NCI-H2227 (cell line): ENCODE measurements around the gene TUBB1.

Experiments
- DNase-seq: peaks from one replicate; lab custom pipeline; 2025; ENCODE audit not compliant: unreplicated experiment; lab: John Stamatoyannopoulos, UW

TUBB1 gene

DNA sequence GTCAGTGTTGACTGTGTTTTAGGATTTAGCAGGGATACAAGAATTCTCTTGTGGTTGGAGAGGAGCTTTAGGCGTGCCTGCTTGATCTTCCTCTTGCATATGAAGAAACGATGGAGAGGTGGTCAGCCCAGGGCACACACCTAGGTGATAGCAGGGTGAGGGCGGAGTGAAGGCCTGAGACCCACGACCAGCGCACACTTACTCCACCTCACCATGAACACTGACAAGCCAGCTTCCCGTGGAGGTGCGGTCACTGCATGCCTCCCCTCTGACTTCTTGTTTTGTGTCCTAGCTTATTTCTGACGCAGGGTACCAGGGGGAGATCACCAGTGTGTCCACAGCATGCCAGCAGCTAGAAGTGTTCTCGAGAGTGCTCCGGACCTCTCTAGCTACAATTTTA is 30.0 kb upstream of the TUBB1 start:
- no peak for DNase-seq

DNA sequence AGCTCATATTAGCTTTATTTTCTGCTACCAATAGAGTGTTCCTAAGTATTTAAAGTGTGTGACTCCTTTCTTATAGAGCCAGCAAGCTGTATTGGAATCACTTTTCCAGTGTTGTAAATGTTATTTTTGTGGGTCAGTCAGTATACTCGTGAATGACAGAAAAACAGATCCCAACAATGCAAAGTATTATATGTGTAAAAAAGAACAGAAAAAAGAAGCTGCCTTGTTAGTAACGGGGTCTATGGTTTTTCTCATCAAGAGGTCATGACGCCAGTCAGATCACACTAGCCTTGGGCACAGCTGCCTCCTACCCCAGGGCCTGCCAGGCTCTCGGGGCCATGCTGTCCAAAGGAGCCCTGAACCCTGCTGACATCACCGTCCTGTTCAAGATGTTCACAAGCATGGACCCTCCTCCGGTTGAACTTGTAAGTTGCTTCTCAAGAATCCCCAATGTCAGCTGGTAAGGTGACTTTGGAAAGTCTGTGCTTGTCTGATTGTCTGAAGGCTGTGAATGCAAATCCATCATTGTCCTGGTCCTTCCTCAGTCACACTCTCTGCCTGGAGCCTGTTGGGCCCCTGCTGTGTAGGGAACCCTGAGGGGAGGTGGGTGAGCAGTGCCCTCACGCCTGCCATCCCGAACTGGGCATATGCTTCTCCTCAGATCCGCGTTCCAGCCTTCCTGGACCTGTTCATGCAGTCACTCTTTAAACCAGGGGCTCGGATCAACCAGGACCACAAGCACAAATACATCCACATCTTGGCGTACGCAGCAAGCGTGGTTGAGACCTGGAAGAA is 28.4 kb upstream of the TUBB1 start:
- DNase-seq: no peak

DNA sequence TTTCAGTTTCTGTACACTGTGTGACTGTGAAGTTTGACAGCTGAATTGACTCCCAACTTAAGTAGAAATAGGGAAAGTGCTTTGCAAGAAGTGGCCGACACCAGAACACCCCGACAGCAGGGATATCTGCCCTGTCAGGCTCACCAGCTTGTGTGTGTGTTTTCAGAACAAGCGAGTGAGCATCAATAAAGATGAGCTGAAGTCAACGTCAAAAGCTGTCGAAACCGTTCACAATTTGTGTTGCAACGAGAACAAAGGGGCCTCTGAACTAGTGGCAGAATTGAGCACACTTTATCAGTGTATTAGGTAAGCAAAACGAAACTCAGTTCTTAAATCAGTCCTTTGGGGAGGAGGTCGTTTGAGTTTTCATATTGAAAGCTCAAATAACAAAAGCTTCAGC is 27.5 kb upstream of the TUBB1 start:
- DNase-seq: no peak

DNA sequence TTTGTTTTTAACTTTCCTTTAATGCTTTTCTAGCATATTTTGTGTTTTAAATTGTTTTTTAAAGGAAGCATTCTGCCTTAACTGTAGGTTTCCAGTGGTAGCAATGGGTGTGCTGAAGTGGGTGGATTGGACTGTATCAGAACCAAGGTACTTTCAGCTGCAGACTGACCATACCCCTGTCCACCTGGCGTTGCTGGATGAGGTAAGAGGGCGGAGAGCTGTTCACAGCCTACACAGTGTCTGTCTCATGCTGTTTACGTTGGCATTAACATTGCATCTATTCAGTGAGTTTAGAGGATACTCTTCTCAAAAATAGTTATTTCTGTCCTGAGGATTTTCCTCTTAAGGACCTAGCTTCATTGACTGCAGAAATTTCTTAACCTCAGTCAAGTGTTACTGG is 26.3 kb upstream of the TUBB1 start:
- DNase-seq: no peak

DNA sequence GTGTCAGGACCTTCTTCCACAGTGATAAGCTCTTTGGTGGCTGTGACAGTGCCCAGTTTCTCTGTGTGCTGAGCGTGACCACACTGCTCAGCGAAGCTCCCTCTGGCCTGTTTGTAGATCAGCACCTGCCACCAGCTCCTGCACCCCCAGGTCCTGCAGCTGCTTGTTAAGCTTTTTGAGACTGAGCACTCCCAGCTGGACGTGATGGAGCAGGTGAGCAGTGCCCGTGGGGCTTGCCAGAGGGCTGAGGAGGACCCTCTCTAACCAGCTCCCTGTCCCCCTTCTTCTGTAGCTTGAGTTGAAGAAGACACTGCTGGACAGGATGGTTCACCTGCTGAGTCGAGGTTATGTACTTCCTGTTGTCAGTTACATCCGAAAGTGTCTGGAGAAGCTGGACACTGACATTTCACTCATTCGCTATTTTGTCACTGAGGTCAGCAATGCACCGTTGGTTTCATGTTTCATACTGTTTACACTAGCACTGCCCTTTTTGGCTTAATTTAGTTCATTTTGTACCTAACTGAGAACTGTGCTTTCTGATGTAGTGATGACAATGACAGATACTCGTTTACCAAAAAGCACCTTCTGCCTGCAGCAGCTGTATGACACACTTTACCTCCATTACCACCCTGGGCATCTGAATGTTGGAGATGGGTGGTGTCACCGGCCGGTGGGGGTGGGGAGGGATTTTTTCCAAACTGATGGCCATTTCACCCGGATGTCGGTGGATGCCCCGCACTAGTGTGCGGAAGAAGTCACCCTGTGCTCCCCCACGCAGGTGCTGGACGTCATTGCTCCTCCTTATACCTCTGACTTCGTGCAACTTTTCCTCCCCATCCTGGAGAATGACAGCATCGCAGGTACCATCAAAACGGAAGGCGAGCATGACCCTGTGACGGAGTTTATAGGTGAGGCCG is 25.6 kb upstream of the TUBB1 start:
- DNase-seq: no peak

DNA sequence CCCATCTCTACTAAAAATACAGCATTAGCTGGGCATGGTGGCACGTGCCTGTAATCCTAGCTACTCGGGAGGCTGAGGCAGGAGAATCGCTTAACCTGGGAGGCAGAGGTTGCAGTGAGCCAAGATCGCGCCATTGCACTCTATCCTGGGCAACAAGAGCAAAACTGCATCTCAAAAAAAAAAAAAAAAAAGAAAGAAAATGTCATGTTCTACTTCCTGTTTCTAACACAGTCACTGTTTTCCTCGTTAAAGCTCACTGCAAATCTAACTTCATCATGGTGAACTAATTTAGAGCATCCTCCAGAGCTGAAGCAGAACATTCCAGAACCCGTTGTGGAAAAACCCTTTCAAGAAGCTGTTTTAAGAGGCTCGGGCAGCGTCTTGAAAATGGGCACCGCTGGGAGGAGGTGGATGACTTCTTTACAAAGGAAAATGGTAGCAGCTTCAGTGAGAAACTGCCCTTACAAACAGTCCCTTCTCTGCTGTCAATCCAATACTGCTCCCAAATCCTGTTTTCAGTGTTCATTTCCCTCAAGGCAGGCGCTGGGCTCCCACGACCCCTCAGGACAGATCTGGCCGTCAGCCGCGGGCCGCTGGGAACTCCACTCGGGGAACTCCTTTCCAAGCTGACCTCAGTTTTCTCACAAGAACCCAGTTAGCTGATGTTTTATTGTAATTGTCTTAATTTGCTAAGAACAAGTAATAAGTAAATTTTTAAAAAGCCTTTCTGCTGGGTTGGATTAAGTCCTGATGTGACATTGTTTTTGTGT is 24.7 kb upstream of the TUBB1 start:
- no peak for DNase-seq

DNA sequence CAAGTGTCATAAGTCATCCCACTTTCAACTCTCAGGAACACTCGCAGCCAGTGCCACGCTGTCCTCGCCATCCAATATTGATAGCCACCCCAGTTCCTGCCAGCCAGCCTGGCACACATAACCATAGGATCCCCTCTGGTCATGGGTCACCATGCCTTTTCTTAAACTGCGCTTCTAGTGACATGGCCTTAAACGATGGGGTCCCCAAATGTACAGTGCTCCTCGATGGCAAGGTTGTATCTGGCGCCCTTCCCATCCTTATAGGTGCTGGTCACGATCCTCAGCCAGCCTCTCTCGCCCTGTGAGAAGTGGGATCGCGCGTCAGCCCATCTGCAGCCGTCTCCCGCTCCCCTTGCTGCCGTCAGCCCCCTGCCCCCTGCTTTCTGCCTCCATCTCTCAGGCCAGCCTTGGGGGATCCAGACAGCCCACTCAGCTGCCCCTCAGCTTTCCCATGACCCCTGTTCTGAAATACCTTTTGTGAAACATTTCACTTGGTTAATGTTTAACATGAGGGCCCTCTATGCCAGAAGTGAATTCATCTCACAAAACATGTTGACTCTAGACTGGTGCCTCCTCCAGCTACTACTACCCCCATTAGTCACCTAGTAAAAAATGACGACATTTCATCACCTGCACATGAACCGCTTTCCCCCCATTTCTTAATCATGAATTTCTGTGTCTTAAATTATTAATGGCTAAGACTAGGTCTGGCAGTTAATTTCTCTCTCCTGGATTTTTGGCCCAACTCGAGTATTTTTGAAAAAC is 23.6 kb upstream of the TUBB1 start:
- no peak for DNase-seq

DNA sequence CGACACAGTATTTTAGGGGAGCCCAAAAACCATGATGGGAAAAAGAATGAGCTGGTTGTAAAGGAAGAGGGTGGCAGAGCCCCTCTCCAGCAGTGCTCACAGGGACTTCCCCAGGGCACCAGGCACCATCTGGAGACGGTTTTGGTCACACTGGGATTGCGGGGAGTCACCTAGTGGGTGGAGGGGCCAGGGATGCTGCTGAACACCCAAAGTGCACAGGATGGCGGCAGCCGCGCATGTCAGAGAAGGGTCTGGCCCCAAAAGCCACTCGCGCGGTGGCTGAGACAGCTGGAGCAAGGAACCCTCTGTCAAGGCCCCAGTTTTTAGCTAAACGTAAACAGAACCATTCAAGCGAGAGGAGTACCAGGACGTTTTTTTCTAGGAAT is 23.0 kb upstream of the TUBB1 start:
- DNase-seq: no peak

DNA sequence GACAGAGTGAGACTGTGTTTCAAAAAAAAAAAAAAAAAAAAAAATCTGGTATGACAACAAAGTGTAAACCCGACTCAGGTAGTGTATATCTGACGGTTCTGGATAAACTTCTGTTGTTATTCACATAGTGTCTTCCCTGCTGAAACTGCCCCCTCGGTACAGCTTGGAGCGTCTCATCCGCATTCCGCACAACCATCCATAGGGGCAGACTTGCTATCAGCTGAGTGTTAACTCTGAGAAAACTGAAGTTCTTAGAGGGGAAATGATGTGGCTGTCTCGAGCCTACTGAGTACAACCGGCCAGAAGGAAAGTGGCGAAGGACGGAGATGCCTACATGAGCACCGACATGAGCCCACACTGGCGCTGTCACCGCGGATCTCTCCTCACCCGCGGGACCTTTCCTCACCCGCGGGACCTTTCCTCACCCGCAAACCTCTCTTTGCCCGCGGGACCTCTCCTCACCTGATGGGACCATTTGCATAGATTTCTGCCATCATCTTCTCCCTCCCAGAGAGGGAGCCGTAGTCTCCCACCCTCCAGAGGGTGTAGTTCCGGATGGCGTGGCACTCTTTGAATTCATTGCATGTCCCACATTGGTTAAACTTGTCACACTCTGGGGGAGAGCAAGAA is 22.0 kb upstream of the TUBB1 start:
- DNase-seq: no peak

DNA sequence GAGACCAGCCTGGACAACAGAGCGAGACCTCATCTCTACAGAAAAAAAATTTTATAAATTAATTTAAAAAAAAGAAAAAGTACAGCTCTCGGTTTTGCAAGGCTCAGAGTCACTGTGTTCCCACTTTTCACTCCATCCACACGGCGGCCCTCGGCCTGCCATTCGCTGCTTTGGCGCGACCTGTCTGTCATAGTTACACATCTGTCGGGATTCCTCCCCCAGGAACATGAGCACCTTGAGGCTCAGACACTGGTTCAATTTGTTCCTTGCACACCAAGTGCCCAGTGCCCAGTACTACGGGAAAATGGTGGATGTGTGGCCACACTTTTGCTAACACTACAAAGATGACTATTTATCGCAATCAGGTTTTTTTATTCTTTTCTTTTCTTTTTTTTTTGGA is 20.6 kb upstream of the TUBB1 start:
- no peak for DNase-seq

DNA sequence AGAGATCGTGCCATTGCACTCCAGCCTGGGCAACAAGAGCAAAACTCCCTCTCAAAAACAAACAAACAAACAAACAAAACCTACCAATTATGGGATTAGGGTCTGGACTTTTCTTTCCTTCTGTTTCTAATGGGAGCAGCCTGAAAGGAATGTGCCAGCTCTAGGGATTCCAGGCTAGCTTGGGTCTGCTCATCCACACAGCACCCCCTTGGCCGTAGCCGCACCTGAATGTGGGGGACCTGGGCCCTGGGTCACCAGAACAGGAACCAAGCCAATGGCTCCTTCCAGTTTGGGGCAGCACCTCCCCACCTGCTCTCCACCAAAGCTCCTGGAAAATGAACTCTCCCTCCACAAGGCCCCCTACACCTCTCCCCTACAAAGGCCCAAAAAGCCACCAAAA is 18.9 kb upstream of the TUBB1 start:
- DNase-seq: no peak

DNA sequence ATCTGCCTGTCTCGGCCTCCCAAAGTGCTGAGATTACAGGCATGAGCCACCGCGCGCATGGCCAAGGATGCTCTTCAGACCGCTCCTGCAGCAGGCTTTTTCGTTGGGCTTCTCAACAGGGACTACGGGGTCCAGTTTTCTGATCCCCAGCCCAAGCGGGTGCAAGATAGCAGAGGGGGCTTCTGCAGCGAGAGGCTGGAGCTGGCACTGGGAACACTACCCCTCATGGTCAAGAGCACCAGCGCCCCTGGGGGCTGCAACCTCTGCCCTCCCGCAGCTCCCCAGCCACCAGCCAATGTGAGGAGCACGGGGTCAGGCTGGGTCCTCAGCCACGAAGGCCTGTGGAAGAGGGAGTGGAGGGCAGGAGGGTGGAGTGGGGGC is 18.2 kb upstream of the TUBB1 start:
- DNase-seq: no peak

DNA sequence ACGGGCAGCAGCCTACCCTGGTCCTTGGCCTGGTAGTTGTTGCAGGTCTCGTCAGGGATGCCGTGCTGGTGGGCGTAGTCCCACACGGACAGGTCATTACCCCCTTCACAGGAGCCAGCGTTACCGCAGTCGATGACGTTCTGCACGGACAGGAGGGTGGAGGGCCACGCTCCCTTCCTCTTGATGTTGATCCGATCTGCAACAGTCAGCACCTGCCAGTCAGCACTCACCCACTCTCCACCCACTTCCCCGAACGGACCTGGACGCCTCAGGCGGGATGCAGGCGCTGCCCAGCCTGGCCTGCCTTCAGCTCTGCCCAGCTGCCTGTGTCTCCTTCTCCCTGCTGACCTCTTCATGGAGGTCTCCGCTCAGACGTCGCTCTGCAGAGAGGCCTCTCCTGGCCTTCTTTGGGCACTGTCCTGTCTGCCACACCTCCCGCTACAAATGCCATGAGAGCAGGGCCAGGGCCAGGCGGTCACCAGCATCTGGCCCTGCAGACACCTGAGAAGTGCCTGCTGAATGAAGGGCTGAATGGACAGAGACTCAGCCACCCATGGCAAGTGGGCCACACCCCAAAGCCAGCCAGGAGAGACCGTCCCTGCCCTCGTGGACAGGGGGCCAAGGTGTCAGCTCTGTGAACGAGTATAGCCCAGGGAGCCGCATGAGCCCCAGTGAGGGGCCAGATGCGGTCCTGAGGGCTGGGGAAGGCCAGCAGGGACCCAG is 17.6 kb upstream of the TUBB1 start:
- no peak for DNase-seq

DNA sequence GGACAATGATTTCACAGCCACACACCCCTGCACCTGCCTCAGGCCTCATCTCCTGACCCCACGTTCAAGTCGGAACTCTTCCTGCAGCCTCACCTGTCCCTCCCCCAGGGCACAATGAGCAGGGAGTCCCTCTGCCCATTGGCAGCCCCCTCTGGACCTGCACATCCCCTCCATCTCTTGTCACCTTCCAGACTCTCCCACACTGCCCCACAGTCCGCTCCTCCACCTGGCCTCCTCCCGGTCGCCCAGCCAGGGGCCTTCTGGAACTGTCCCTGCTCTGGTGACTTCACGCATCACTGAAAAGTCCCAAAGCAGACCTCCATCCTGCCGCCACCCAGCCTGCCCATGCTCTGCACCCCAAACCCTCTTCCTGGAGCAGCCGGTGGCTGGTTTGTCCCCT is 16.8 kb upstream of the TUBB1 start:
- no peak for DNase-seq

DNA sequence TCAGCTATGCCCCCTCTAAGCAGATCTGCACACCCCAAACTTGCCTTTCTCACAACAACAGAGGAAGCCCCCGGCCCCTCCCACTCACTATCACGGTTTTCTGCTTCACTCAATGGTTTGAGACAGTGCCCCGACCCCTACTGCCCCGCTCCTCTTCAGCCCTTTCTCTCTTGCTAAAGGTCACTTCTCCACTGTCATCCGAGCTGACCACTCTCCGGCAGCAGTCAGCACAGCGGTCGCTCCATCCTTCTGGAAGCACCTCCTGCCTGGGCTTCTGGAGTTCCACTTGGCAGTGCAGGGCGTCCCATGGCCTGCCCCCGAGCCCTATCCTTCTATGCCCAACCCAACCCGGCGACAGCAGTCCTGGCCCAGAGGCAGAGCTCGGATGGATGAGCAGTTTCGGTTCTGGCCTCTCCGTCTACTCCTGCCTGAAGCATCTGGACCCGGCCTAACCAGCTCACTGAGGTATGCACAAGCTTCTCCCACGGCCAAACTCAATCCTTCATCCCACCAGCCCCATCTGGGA is 16.3 kb upstream of the TUBB1 start:
- DNase-seq: no peak

DNA sequence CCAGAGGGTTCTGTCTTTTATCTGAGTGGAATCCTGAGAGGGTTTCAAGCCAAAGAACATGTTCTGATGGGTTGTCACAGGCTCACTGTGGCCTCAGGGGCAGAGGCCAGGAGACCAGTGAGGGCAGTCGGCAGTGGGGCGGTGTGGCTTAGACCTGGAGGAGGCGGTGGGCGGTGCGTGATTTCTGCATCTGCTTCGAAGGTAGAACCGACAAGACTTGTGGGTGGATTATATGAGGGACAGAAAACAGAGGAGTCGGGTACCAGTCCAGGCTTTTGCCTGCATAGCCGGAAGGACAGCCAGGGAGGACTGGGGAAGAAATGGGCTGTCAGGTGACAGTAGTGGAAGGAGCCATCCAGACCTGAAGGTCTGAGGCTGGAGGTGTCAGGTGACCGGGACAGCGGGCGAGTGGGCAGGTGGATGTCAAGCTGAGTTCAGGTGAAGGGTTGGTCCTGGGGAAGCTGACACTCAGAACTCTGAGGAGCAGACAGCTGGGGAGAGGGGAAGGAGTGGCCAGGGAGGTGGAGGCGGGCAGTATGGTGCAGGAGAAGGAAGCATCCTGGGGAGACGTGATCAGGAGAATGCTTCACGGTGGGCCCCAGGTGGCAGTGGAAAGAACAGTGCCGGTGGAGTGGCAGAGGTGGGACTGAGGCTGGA is 15.3 kb upstream of the TUBB1 start:
- no peak for DNase-seq

DNA sequence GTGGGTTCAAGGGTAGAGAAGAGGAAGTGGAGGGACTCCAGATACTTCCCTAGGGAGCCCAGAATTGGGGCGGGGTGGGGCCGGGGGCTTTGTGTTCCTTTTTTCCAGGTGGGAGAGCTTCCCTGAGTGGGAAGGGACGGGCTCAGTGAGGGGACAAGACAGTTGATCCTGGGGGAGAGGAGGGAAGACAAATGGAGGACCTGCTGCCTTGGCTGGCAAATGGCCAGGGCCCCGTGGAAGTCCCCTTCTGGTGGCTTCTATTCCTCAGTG is 14.8 kb upstream of the TUBB1 start:
- DNase-seq: no peak

DNA sequence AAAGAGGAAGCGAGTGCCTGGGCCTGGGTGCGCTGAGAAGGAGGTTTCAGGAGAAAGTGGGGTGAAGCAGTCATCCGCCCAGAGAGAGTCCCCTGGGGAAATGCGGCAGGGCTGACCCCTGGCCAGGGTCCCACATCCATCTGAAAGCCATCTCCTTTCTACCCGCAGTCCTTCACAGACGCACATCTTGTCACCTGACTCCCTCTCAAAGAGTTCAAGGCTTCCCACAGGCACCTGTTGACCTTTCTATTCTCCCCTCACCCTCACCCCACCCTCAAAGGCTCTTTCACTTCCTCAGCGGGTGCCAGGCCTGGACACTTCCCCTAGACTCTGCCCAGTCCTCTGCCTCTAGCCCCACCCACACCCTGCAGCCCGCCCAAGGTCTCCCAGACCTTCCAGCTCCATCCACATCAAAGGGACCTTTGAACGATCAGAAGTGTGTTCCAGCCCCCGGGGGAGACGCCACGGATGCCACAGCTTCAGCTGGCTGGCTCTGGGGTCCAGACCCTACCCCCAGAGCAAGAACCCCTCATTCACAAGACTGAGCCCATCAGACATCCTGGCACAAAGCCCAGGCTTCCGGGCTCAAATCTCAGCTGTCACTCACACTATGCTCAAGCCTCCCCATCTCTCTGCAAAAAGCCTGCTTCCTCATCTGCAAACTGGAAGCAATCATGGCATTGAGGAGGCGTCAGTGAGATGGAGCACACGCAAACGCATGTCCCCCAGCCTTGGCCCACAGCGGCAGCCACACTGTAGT is 14.3 kb upstream of the TUBB1 start:
- DNase-seq: no peak
